ENCODE results near the gene RCVRN. TPM values are rescaled to one million over a fixed set of nuclear protein-coding genes. Genes with fewer than 3 reads are reported as not detected.

RCVRN gene
- total RNA-seq, 1 donor from 2014 or later: 0.17 TPM

DNA sequence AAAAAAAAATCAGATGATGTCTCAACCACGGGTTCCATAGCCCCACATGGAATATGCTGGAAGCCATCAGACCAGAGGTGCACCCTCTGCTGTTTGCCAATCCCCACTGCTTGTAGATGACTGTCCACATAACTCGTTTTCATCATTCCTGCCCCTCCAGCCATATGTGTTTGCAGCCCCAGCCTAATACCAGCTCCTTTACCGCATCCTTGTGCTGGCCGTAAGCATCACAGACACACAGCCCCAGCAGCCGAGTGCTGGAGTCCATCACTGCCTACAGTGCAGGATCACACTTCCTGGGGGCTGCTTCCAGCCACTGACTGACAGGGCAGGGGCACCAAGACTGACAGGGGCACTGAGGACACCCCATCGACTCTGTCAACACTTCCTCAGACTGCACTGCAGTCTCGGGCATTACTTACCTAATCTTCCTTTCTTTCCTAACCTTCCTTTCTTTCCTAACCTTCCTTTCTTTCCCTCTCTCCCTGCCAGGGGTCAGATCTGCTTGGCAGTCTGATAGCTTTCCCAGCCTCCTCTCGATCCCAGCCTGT lies 5.0 kb downstream of the RCVRN start:
- Histone ChIP-seq H3K4me1 (no peaks in the 10 kb centered on the region), H3K27me3 (no peaks in the 10 kb centered on the region), H3K36me3 (no peaks in the 10 kb centered on the region), H3K9me3 (no peaks in the 10 kb centered on the region), H3K27ac (no peak overlapping the region), H3K4me3 (no peak overlapping the region)
- TF ChIP-seq, protein P1, sequence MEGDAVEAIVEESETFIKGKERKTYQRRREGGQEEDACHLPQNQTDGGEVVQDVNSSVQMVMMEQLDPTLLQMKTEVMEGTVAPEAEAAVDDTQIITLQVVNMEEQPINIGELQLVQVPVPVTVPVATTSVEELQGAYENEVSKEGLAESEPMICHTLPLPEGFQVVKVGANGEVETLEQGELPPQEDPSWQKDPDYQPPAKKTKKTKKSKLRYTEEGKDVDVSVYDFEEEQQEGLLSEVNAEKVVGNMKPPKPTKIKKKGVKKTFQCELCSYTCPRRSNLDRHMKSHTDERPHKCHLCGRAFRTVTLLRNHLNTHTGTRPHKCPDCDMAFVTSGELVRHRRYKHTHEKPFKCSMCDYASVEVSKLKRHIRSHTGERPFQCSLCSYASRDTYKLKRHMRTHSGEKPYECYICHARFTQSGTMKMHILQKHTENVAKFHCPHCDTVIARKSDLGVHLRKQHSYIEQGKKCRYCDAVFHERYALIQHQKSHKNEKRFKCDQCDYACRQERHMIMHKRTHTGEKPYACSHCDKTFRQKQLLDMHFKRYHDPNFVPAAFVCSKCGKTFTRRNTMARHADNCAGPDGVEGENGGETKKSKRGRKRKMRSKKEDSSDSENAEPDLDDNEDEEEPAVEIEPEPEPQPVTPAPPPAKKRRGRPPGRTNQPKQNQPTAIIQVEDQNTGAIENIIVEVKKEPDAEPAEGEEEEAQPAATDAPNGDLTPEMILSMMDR (IDR thresholded peaks at IDR 0.05): no peak
- DNase-seq (no peak), ATAC-seq (no peak)
- intact Hi-C loops (cut with DNase I): no loop called here

DNA sequence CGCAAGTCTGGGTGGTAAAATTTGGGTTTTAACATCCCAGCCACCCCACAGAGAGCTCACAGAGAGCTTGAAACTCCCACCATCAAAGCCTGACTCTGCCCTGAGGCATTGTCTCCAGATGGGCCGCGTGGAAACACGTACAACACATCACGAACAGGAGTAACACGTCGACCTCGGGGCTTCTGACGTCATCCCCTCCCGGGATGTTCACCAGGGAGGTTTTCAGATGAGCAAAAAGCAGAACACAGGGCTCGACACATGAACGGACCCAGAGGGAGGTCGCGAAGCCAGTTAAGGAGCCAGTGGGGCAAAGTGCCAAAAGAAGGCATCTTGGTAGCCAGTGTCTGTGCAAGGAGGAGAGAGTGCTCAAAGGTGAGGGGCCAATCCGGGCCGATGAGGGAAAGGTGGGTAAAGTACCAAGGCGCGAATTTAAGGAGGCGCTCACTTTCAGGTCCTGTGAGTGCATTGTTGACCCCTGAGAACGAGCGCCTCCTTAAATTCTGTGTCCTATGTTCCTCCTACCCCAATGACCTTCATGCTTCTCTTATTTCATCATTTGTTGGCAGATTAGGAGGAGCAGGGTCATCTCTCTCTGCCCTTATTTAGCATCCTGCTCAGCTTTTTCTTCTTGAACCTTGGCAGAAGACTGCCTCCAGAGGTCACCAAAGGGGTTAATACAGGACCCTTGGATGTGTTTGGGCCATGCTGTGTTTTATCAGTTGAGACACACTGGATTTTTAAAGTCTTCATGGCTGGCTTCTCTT lies 5.6 kb downstream of the RCVRN start:
- TF ChIP-seq, protein P1 (IDR thresholded peaks at IDR 0.05): no peak
- no peak overlapping the region for H3K4me3 ChIP-seq
- no peak for DNase-seq
- no peak for ATAC-seq
- H3K4me1 ChIP-seq: no peaks in the 10 kb centered on the region
- no peaks in the 10 kb centered on the region for H3K36me3 ChIP-seq
- H3K27me3 ChIP-seq: no peaks in the 10 kb centered on the region
- intact Hi-C loops (cut with DNase I): no loop called here
- H3K9me3 ChIP-seq: no peaks in the 10 kb centered on the region
- H3K27ac ChIP-seq: no peak overlapping the region

DNA sequence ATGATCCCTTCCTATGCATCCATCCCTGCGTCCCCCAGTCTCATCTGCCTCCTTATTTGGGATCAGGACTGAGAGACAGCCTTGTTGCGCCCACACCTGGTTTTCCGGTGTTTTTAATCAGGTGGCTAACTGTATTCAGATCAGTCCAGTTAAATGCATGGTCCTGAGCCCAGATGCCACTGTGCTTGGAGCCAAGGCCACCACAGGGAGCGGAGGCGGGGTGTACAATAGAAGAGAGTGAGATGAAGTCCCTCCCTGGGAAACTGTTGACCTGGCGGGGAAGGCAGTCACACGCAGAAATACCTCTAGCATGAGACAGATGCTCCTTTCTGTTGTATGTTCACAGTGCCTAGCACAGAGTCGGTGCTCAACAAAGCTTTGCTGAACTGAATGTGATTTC lies 6.3 kb downstream of the RCVRN start:
- intact Hi-C loops (cut with DNase I): no loop called here
- H3K4me3 ChIP-seq: no peak overlapping the region
- ATAC-seq (no peak), DNase-seq (no peak)
- no peaks in the 10 kb centered on the region for H3K27me3 ChIP-seq
- H3K36me3 ChIP-seq: no peaks in the 10 kb centered on the region
- no peak overlapping the region for H3K27ac ChIP-seq
- H3K9me3 ChIP-seq: no peaks in the 10 kb centered on the region
- TF ChIP-seq, protein P1 (IDR thresholded peaks at IDR 0.05): no peak
- H3K4me1 ChIP-seq: no peaks in the 10 kb centered on the region

DNA sequence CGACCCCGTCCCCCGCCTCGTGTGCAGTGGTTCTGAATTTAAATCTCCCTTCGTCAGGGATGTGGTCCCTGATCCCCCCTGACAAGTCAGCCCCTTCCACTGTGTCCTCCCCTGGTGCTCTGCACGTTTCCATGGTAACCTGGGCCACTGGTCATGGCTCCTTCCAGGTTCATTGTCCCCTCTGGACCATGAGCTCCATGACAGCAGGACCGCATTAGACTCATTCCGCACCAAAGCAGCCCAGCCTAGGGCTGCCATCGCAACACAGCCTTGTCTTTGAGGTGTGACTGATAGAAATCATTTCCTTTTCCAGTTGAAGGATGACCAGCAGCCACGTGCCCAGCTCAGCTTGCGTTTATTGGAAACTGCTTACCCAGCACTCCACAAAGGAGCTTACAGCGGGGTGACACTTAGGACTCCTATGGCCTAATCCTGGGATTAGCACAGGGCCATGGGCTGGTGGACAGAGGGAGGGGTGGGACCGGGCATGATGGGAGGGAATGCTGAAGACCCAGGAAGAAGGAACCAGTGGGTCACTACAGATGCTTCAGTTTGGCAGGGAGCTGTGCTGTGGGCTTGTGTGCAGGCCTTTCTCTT lies 7.6 kb downstream of the RCVRN start:
- TF ChIP-seq, protein P1 (IDR thresholded peaks at IDR 0.05): no peak
- DNase-seq: no peak
- H3K27me3 ChIP-seq: no peaks in the 10 kb centered on the region
- intact Hi-C loops (cut with DNase I): no loop called here
- H3K9me3 ChIP-seq: no peaks in the 10 kb centered on the region
- H3K27ac ChIP-seq: no peak overlapping the region
- no peak overlapping the region for H3K4me3 ChIP-seq
- H3K36me3 ChIP-seq: no peaks in the 10 kb centered on the region
- H3K4me1 ChIP-seq: no peaks in the 10 kb centered on the region
- no peak for ATAC-seq

DNA sequence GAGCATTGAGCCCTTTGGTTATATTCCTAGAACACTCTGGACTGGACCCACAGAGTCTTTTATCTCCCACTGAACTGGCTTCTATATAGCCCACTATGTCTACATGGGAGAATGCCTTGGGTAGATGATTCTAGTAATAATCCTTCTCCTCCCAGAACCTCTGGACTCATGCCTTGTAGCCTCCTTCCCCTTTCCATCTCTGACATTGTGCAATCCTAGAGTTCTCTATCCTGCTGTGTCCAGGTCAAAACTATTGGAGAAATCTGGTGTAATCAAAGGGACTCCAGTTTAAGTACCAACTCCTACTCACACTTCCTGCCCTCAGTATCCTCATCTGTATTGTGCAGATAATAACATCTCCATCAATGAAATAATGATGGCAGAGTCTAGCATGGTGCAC lies 9.1 kb downstream of the RCVRN start:
- no peaks in the 10 kb centered on the region for H3K9me3 ChIP-seq
- TF ChIP-seq, protein P1 (IDR thresholded peaks at IDR 0.05): no peak
- ATAC-seq: peak; percentile 43
- H3K27ac ChIP-seq: no peak overlapping the region
- no peaks in the 10 kb centered on the region for H3K36me3 ChIP-seq
- no peaks in the 10 kb centered on the region for H3K27me3 ChIP-seq
- no peak overlapping the region for H3K4me3 ChIP-seq
- intact Hi-C loops (cut with DNase I): no loop called here
- no peaks in the 10 kb centered on the region for H3K4me1 ChIP-seq
- no peak for DNase-seq

All from upper lobe of right lung (tissue), 1 donor.